PC-3 (cell line): Measurements from ENCODE around the gene ENTPD5.
"Not testable (repeated sequence)": the region's sequence is repeated elsewhere in the genome, so short reads cannot be mapped to it uniquely, and the experiment has no call there.

Experiments used
- EZH2 ChIP-seq: fragments of 300-600 bp; sonication (generic); IDR thresholded peaks from one replicate; pipeline ENCODE4 v1.6.1; 2017; ENCODE audit warnings: antibody characterized with exemption, mild to moderate bottlenecking, low read length; ENCODE audit not compliant: unreplicated experiment
- EZH2phosphoT487 ChIP-seq: fragments of 300-600 bp; sonication (generic); IDR thresholded peaks from 2 replicates; pipeline ENCODE4 v1.6.1; 2018; ENCODE audit warnings: mild to moderate bottlenecking, antibody characterized with exemption, low read length, borderline replicate concordance
- TF ChIP-seq, protein P1 (sequence below): fragments of 300-600 bp; sonication (generic); conservative IDR thresholded peaks from 2 replicates; pipeline ENCODE4 v1.5.1; 2017; ENCODE audit warnings: antibody characterized with exemption, low read depth, mild to moderate bottlenecking, low read length

DNA sequence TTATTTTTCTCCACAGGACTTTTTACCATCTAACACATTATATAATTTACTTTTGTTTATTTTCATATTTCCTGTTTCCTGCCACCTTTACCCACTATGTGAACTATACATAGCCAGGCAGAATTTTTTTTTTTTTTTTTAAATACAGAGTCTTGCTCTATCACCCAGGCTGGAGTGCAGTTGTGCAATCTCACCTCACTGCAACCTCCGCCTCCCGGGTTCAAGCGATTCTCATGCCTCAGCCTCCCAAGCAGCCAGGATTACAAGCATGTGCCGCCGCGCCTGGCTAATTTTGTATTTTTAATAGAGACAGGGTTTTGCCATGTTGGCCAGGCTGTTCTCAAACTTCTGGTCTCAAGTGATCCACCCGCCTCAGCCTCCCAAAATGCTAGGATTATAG, 24.2 kb downstream of the ENTPD5 start:
- TF ChIP-seq, protein P1, sequence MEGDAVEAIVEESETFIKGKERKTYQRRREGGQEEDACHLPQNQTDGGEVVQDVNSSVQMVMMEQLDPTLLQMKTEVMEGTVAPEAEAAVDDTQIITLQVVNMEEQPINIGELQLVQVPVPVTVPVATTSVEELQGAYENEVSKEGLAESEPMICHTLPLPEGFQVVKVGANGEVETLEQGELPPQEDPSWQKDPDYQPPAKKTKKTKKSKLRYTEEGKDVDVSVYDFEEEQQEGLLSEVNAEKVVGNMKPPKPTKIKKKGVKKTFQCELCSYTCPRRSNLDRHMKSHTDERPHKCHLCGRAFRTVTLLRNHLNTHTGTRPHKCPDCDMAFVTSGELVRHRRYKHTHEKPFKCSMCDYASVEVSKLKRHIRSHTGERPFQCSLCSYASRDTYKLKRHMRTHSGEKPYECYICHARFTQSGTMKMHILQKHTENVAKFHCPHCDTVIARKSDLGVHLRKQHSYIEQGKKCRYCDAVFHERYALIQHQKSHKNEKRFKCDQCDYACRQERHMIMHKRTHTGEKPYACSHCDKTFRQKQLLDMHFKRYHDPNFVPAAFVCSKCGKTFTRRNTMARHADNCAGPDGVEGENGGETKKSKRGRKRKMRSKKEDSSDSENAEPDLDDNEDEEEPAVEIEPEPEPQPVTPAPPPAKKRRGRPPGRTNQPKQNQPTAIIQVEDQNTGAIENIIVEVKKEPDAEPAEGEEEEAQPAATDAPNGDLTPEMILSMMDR: not testable (repeated sequence)
- not testable (repeated sequence) for TF ChIP-seq EZH2, EZH2phosphoT487
